Skin epidermis (tissue), 12 donors: ENCODE data around the gene REXO1.

Source experiments
- H3K27ac ChIP-seq, 21 experiments: fragments of 200-600 bp; sonication (generic) in 11 of 21; one replicate each; pipeline ENCODE4 v1.5.0; 2020; ENCODE audit warnings: mild to moderate bottlenecking in 3 of 21, inconsistent platforms in 2 of 21, moderate library complexity in 2 of 21
- H3K4me3 ChIP-seq, 7 experiments: fragments of 200-600 bp; sonication (generic) in 2 of 7; one replicate each; pipeline ENCODE4 v1.5.0; 2020; ENCODE audit warnings: inconsistent platforms in 2 of 7, mild to moderate bottlenecking in 2 of 7, moderate library complexity in 1 of 7

REXO1 gene

GRCh38 chr19:1852581-1853128 lies 4.4 kb upstream of the REXO1 start:
- Histone ChIP-seq H3K4me3 (no peak overlapping the region), H3K27ac (peak overlapping the region in 12 of 21 experiments; percentile 10 to 99 (median 48))

GRCh38 chr19:1851654-1852580 lies 3.6 kb upstream of the REXO1 start:
- peak overlapping the region in 11 of 21 experiments; percentile 20 to 99 (median 61) for H3K27ac ChIP-seq
- H3K4me3 ChIP-seq = peak overlapping the region in 2 of 7 experiments; percentile 1 to 18

GRCh38 chr19:1850809-1851653 lies 2.7 kb upstream of the REXO1 start:
- peak overlapping the region in 7 of 21 experiments; percentile 20 to 99 (median 61) for H3K27ac ChIP-seq
- H3K4me3 ChIP-seq = peak overlapping the region in 1 of 7 experiments; percentile 1

GRCh38 chr19:1849886-1850398 lies 1.7 kb upstream of the REXO1 start:
- H3K4me3 ChIP-seq = no peak overlapping the region
- no peak overlapping the region for H3K27ac ChIP-seq

- Histone ChIP-seq H3K4me3 (no peak overlapping the region), H3K27ac (peak overlapping the region in 8 of 21 experiments; percentile 97 to 100 (median 100))
Observed at GRCh38 chr19:1849132-1849474, 820 bp upstream of the REXO1 start.

- peak overlapping the region; percentile 96 to 100 (median 100) for H3K27ac ChIP-seq
- H3K4me3 ChIP-seq = peak overlapping the region; percentile 81 to 100 (median 99)
Observed at GRCh38 chr19:1847684-1848398, 442 bp downstream of the REXO1 start.

- Histone ChIP-seq H3K4me3 (peak overlapping the region; percentile 81 to 100 (median 99)), H3K27ac (peak overlapping the region in 20 of 21 experiments; percentile 96 to 100 (median 100))
Observed at GRCh38 chr19:1847348-1847683, 967 bp downstream of the REXO1 start.

- peak overlapping the region in 4 of 21 experiments; percentile 96 to 100 (median 99) for H3K27ac ChIP-seq
- H3K4me3 ChIP-seq = peak overlapping the region in 6 of 7 experiments; percentile 81 to 100 (median 98)
Observed at GRCh38 chr19:1846517-1847204, 1.6 kb downstream of the REXO1 start.

GRCh38 chr19:1845642-1846041 lies 2.6 kb downstream of the REXO1 start:
- H3K27ac ChIP-seq = no peak overlapping the region
- no peak overlapping the region for H3K4me3 ChIP-seq

GRCh38 chr19:1845125-1845515 lies 3.2 kb downstream of the REXO1 start:
- Histone ChIP-seq H3K4me3 (no peak overlapping the region), H3K27ac (no peak overlapping the region)

- peak overlapping the region in 7 of 21 experiments; percentile 16 to 78 (median 47) for H3K27ac ChIP-seq
- no peak overlapping the region for H3K4me3 ChIP-seq
Observed at GRCh38 chr19:1844513-1845124, 3.7 kb downstream of the REXO1 start.

- peak overlapping the region in 12 of 21 experiments; percentile 8 to 78 (median 56) for H3K27ac ChIP-seq
- peak overlapping the region in 2 of 7 experiments; percentile 6 to 10 for H3K4me3 ChIP-seq
Observed at GRCh38 chr19:1843646-1844394, 4.5 kb downstream of the REXO1 start.

GRCh38 chr19:1843116-1843515 lies 5.2 kb downstream of the REXO1 start:
- peak overlapping the region in 12 of 21 experiments; percentile 2 to 78 (median 52) for H3K27ac ChIP-seq
- H3K4me3 ChIP-seq = peak overlapping the region in 2 of 7 experiments; percentile 6 to 10

GRCh38 chr19:1841209-1841924 lies 6.9 kb downstream of the REXO1 start:
- no peak overlapping the region for H3K4me3 ChIP-seq
- H3K27ac ChIP-seq = peak overlapping the region in 11 of 21 experiments; percentile 10 to 78 (median 24)

- Histone ChIP-seq H3K27ac (peak overlapping the region in 7 of 21 experiments; percentile 7 to 78 (median 19)), H3K4me3 (no peak overlapping the region)
Observed at GRCh38 chr19:1840541-1841115, 7.7 kb downstream of the REXO1 start.
